GM19023 (cell line): ENCODE results near the gene RBM12.

ENCODE experiments used
- ATAC-seq: cut with Tn5 transposase; IDR thresholded peaks from one replicate; pipeline ENCODE4 v1.9.1; 2021; ENCODE audit warnings: mild to moderate bottlenecking, moderate library complexity; ENCODE audit not compliant: unreplicated experiment

RBM12 gene

DNA sequence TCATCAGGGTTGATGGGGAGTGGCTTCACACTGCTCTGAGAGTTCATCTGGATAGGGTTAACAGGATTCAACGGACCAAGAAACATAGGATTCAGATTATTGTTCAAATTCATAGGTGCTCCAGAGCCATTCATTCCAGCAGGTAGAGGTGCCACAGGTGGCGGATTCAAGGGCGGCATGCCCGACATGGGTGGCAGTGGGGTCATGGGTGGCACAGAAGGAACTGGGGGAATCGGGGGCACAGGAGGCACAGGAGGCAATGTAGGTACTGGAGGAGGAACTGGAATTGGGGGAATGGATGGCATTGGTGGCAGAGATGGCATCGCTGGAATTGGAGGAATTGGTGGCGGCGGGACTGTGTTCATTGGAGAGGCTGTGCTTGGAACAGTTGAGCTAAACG lies 10.3 kb downstream of the RBM12 start:
- no peak for ATAC-seq

DNA sequence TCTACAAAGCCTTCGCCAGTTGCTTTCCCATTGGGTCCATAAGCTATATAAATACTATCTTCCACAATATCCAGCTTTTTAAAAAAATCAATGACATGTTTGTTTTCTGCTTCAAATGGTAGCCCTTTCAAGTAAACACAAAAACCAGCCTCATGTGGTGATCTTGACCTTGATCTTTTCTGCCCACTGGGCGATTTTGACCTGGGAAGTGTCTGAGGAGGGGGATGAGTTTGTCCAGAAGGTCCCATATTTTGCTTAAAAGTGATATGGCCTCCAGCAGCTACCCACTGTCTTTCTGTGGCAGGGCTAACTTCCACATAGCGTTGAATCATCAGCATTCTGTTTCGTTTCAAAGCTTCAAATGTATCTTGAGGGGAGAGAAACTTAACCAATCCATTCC lies 10.8 kb downstream of the RBM12 start:
- ATAC-seq, result no peak

DNA sequence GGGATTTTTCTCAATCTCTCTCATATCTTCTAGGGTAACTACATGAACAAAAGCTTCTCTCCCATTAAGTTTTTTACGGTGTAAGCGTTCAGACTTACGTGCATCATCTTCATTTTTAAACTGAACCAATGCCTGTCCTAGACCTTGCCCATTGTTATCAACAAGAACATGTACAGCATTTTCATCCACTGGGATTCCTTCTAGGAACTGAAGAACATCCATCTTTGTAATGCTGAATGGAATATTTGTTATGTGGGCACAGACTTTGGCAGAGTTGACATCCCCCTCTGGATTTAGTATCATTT lies 11.3 kb downstream of the RBM12 start:
- ATAC-seq, result no peak

DNA sequence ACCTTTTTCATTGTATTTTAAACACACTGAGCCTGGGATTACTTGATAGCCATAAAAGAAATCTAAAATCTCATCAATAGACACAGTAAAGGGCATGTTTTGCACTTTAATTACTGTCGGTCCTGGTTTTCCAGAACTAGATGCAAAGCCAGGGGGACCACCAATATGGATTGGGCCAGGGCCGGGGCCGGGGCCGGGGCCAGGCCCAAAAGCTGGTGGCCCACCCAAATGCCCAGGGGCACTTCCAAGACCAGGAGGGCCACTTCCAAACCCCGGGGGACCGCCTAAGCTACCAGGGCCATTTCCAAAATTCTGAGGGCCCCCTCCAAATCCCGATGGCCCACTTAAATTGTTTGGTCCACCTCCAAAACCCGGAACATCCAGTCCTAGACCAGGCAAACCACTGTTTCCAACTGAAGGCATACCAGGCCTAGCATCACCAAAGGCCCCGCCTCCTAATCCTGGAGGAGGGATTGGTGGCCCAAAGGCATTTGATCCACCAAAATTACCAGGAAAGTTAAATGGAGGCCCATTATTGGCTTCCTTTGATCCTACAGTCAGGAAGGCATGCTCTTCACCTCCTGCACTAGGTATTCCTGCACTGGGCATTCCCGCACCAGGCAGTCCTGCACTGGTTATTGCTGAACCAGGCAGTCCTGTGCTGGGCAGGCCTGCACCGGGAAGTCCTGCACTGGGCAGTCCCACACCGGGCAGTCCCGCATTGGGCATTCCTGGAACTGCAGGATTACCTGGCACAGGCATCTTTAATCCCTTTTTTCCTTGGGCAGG lies 11.9 kb downstream of the RBM12 start:
- ATAC-seq, result no peak

- ATAC-seq, result no peak
Observed at GRCh38 chr20:35651958-35652357, 12.7 kb downstream of the RBM12 start.

DNA sequence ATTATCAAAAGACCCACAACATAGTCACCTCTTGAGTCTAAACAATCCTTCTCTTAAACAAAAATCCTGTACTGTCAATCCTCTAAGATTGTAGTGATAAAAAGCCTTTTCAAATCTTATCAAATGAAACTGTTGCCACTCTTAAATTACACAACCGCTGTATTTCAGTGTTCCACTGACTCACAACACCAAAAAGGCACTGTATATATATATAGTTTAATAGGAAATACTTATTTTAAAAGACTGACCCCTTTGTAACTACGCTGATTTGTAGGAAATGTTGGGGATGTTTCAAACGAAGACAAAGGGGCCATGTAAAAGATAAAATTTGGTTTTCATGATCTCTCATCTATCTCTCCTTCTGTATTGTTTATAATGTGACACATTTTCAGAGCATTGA lies 14.1 kb downstream of the RBM12 start:
- ATAC-seq, result no peak

GRCh38 chr20:35648836-35649235 lies 15.9 kb downstream of the RBM12 start:
- ATAC-seq, result no peak

- no peak for ATAC-seq
Observed at GRCh38 chr20:35644806-35645205, 19.9 kb downstream of the RBM12 start.

GRCh38 chr20:35643045-35643444 lies 21.7 kb downstream of the RBM12 start:
- ATAC-seq, result no peak

- ATAC-seq, result no peak
Observed at GRCh38 chr20:35641743-35642142, 23.0 kb downstream of the RBM12 start.

- ATAC-seq, result no peak
Observed at GRCh38 chr20:35640724-35641123, 24.0 kb downstream of the RBM12 start.

GRCh38 chr20:35638751-35639150 lies 25.9 kb downstream of the RBM12 start:
- ATAC-seq, result no peak

DNA sequence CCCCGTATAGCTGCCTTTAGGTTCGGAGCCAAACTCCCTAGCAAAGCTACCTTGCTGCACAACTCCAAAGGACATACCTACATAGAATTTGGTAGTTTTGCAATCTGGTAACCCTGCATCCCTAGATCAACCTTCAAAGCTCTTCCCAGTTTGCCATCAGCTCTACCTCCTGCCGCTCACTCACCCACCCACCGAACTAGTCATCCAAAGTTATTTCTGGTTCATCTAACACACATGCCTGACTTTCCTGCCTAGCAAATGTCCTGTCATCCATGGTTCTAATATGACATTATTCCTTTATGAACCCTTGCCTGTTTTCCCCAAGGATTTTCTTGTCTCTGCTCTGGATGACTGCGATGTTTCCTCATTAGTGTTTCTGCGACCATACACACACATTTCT lies 27.4 kb downstream of the RBM12 start:
- no peak for ATAC-seq

DNA sequence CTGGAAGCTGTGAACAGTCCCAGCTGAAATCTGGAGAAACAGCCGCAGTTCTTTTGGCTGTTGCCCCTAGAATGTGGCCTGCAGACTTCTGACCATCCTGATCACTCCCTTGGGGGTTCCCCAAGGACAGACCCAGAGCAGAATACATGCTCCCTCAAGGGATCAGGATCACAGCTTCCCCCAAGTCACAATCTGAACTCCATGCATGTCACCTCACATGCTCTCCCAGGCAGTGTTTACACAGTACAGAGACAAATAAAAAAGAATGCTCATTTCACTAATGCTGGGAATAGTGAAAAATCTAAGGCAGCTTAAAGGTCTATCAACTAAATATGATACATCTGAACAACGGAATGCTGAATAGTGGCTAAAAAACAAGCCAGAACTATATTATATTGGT lies 28.6 kb downstream of the RBM12 start:
- ATAC-seq, result no peak

- ATAC-seq, result no peak
Observed at GRCh38 chr20:35635652-35636051, 29.0 kb downstream of the RBM12 start.

DNA sequence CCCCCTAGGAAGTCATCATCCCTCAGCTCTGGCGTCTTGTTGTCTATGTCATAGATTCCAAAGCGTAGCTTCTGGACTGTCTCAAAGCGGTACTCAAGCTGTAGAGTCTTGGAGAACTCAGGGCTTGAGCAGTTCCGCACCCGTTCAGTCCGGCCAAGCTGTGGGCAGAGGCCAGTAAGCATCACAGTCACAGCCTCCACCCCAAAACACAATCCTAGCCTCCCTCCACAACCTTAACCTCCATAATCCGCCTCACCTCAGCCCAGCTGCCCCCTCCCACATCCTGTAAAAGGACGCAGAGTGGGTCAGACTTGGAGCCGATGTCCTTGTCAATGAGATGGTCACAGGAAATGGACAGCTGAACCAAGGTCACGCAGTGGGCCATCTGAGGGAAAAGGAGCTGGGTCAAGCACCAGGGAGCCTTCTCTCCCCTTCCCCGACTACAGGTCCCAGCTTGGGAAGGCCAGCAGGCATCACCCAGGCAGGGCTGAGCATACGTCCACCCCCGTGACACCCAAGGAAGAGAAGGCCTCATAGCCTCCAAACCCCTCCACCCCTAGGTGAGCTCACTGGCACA lies 32.1 kb downstream of the RBM12 start:
- ATAC-seq, result no peak

DNA sequence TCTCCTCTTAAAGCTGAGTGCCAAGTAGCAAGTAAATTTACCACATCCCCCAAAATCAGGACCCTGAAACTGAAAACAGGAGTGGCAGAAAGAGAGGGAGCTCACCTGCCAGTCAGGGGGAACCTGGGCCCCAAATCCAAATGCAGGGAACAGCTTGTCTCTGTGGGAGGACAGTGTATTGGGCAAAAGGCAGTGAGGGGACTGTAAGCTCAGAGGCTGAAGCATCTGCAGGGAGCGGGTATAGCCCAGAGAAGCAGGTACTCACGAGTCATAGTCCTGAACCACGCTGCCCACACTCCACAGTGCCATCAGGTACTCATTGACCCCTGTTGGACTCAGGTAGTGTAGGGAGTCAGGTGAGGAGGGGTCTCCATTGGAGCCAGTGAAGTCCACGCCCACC lies 34.1 kb downstream of the RBM12 start:
- no peak for ATAC-seq

GRCh38 chr20:35629427-35630145 lies 35.1 kb downstream of the RBM12 start:
- ATAC-seq, result no peak

DNA sequence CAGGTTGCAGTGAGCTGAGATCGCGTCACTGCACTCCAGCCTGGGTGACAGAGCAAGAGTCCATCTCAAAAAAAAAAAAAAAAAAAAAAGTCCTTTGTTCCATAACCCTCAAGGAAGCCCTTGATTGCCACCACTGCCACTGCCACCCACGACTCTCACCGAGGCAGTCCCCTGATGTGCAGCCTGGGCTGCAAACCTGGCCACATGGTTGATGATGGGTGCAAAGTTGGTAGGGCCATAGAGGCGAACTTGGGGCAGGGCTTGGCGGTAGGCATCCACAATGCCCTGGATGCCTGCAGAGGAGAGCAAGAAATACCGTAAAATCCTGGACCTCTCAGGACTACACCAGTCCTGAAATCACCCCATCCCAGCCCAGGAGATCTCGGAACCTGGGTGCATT lies 37.6 kb downstream of the RBM12 start:
- no peak for ATAC-seq

DNA sequence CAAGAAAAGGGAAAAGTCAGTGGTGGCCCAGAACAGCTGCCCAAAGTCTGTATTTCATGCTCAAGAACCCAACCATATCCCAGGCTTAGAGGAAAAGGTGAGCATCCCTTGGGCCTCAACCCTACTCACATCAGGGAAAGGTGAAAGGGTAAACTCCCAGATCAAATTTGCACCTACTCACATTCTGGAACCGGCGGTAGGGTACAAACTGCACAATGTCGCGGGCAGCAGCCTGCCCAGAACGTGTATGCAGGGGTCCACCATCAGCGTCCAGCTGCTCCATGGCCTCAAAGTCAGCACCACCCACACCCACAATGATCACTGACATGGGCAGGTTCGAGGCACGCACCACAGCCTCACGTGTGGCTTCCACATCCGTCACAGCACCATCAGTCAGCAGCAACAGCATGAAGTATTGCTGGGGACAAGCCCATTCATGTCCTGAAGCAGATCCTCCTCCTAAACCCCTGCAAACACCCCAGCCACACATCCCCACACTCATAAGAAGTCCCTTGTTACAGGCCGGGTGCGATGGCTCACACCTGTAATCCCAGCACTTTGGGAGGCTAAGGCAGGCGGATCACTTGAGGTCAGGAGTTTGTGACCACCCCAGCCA lies 38.2 kb downstream of the RBM12 start:
- ATAC-seq, result no peak

DNA sequence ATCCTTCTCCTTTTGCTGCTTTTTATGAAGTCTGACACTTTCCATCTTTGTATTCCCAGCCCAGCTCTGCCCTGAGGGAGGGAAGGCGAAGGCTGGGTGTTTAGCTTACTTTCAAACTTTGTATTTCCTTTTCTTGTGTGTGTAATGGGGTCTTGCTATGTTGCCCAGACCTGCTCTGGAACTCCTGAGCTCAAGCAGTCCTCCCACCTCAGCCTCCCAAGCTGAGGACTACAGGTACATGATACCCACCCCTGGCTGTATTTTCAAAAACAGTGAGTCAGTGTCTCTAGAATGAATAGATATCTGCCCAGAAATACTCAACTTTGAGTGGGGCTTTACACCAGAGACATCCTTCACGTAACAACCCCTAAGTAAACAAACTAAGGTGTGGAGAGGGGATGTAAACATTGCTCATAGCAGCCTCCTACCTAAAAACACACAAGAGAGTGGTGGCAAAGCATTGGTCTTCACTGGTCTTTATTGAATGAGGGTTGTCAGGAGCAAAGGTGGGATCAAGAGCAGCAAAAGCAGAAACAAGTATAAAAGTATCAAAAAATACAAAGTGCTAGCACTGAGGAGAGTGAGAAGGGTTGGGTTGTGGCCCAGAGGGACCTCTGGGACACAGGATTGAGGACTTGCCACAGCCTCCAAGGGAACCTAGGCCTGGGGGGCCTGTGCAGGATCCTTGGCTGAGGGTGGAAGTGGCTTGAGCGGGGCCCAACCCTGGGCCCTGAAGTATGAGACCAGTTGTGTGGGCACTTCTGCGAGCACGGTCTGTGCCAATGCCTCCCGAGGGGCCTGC lies 38.9 kb downstream of the RBM12 start:
- ATAC-seq, result no peak
